HG03565 (cell line): ENCODE data around the gene VWCE.

ENCODE experiments used
- ATAC-seq: cut with Tn5 transposase; IDR thresholded peaks from one replicate; pipeline ENCODE4 v1.9.1; 2021; ENCODE audit warnings: mild to moderate bottlenecking, moderate library complexity; ENCODE audit not compliant: unreplicated experiment

Gene VWCE

GRCh38 chr11:61281581-61282250 lies 13.4 kb downstream of the VWCE start:
- no peak for ATAC-seq

- no peak for ATAC-seq
Observed at GRCh38 chr11:61280883-61281580, 14.1 kb downstream of the VWCE start.

GRCh38 chr11:61279934-61280659 lies 15.0 kb downstream of the VWCE start:
- ATAC-seq: no peak

- no peak for ATAC-seq
Observed at GRCh38 chr11:61278001-61278470, 17.1 kb downstream of the VWCE start.

GRCh38 chr11:61277186-61278000 lies 17.7 kb downstream of the VWCE start:
- no peak for ATAC-seq

GRCh38 chr11:61275191-61275590 lies 19.9 kb downstream of the VWCE start:
- ATAC-seq: no peak

- ATAC-seq: no peak
Observed at GRCh38 chr11:61274084-61274483, 21.0 kb downstream of the VWCE start.

GRCh38 chr11:61273178-61274078 lies 21.7 kb downstream of the VWCE start:
- ATAC-seq: no peak

GRCh38 chr11:61272731-61273130 lies 22.4 kb downstream of the VWCE start:
- no peak for ATAC-seq

GRCh38 chr11:61270354-61271076 lies 24.6 kb downstream of the VWCE start:
- no peak for ATAC-seq

- no peak for ATAC-seq
Observed at GRCh38 chr11:61268588-61269250, 26.4 kb downstream of the VWCE start.

GRCh38 chr11:61267437-61267841 lies 27.7 kb downstream of the VWCE start:
- ATAC-seq: no peak

GRCh38 chr11:61266602-61267001 lies 28.5 kb downstream of the VWCE start:
- no peak for ATAC-seq

GRCh38 chr11:61265357-61265756 lies 29.8 kb downstream of the VWCE start:
- ATAC-seq: no peak

GRCh38 chr11:61264795-61265194 lies 30.3 kb downstream of the VWCE start:
- ATAC-seq: no peak

- no peak for ATAC-seq
Observed at GRCh38 chr11:61264371-61264770, 30.7 kb downstream of the VWCE start.

GRCh38 chr11:61259363-61259762 lies 35.8 kb downstream of the VWCE start:
- ATAC-seq: no peak

- ATAC-seq: no peak
Observed at GRCh38 chr11:61258546-61258945, 36.6 kb downstream of the VWCE start.
